Ecto neural progenitor cell (in vitro differentiated cells): Measurements from ENCODE around the gene AAGAB.

Source experiments
- DNase-seq: peaks from one replicate; pipeline ENCODE4 v3.0.0-alpha.2; 2018; ENCODE audit warnings: low spot score

The AAGAB gene

GRCh38 chr15:67187351-67187854, 67.1 kb downstream of the AAGAB start:
- no peak for DNase-seq

- peak; percentile 16 for DNase-seq
Observed at GRCh38 chr15:67186688-67187087, 67.8 kb downstream of the AAGAB start.

GRCh38 chr15:67186226-67186649, 68.2 kb downstream of the AAGAB start:
- DNase-seq: peak; percentile 29

GRCh38 chr15:67185621-67186225, 68.7 kb downstream of the AAGAB start:
- peak; percentile 31 for DNase-seq

- peak; percentile 10 for DNase-seq
Observed at GRCh38 chr15:67185051-67185450, 69.4 kb downstream of the AAGAB start.

GRCh38 chr15:67184208-67184925, 70.1 kb downstream of the AAGAB start:
- DNase-seq: peak; percentile 29

- peak; percentile 21 for DNase-seq
Observed at GRCh38 chr15:67183443-67184169, 70.9 kb downstream of the AAGAB start.

- DNase-seq: no peak
Observed at GRCh38 chr15:67181221-67181639, 73.2 kb downstream of the AAGAB start.

GRCh38 chr15:67180514-67181191, 73.8 kb downstream of the AAGAB start:
- no peak for DNase-seq

GRCh38 chr15:67180035-67180434, 74.4 kb downstream of the AAGAB start:
- no peak for DNase-seq

GRCh38 chr15:67179411-67179995, 75.0 kb downstream of the AAGAB start:
- DNase-seq: no peak

- no peak for DNase-seq
Observed at GRCh38 chr15:67178569-67179210, 75.8 kb downstream of the AAGAB start.

GRCh38 chr15:67177752-67178151, 76.7 kb downstream of the AAGAB start:
- no peak for DNase-seq

GRCh38 chr15:67176195-67176971, 78.1 kb downstream of the AAGAB start:
- DNase-seq: no peak

- DNase-seq: no peak
Observed at GRCh38 chr15:67175643-67176071, 78.8 kb downstream of the AAGAB start.

- DNase-seq: no peak
Observed at GRCh38 chr15:67174864-67175573, 79.4 kb downstream of the AAGAB start.

- no peak for DNase-seq
Observed at GRCh38 chr15:67174446-67174845, 80.0 kb downstream of the AAGAB start.

GRCh38 chr15:67173786-67174185, 80.7 kb downstream of the AAGAB start:
- no peak for DNase-seq

- DNase-seq: no peak
Observed at GRCh38 chr15:67173005-67173404, 81.5 kb downstream of the AAGAB start.

- no peak for DNase-seq
Observed at GRCh38 chr15:67172172-67172571, 82.3 kb downstream of the AAGAB start.
